ENCODE data around the gene COG7.
A peak's percentile ranks its signal among the peaks of the same experiment; 100 is the strongest.

DNA sequence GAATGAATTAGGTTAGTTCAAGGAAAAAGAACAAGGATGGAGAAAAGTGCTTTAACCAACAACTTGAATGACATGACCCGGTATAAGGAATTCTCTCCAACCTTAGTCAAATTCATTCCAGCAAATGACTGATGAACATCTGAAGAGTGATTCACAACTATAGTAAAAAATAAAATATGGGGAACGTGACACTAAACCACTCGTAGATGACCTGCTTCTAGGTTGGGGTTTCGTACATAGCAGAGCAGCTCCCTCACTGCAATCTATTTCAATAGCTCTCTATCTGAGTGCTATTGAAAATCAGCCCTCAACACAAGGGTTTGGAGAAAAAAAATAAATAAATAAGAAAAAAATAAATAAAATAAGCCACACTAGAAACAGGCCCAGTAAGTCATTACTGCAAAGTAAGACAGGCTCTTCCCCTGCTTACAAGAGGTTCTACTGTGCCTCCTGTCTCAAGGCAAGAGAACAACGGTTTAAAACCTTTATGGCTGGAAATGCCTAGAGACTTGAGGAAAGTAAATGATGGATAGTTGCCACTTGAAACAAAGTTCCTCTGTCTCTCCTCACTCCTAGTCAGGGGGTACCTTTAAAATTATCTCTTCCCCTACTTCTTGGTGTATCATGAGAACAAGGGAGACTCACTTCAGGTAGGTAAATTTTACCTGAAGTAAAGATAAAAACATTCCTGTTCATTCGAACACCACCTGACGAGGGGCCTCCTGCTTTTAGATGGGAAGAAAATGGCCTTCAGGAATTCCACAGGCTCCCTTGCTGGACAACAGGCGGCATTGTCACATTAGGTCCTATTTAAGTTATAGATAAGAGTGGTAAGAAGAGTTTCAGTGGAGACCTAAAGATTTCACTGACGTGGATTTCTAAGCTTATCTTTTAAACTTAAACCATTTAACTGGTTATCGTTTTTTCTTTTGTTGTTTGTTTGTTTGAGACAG lies 20.5 kb downstream of the COG7 start:
- TF ChIP-seq, protein P1, sequence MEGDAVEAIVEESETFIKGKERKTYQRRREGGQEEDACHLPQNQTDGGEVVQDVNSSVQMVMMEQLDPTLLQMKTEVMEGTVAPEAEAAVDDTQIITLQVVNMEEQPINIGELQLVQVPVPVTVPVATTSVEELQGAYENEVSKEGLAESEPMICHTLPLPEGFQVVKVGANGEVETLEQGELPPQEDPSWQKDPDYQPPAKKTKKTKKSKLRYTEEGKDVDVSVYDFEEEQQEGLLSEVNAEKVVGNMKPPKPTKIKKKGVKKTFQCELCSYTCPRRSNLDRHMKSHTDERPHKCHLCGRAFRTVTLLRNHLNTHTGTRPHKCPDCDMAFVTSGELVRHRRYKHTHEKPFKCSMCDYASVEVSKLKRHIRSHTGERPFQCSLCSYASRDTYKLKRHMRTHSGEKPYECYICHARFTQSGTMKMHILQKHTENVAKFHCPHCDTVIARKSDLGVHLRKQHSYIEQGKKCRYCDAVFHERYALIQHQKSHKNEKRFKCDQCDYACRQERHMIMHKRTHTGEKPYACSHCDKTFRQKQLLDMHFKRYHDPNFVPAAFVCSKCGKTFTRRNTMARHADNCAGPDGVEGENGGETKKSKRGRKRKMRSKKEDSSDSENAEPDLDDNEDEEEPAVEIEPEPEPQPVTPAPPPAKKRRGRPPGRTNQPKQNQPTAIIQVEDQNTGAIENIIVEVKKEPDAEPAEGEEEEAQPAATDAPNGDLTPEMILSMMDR (IDR thresholded peaks at IDR 0.05; ENCODE audit: extremely low read depth in 1 of 2, insufficient read depth in 1 of 2, low read depth in 1 of 2, low read length in 2 of 2) = peak in 1 of 2 donors; percentile 12
- TF ChIP-seq POLR2A (IDR thresholded peaks at IDR 0.05; ENCODE audit: low read depth, low read length) (no peak), FOS (IDR thresholded peaks at IDR 0.05; ENCODE audit: borderline replicate concordance, insufficient read depth, low read length) (no peak), EZH2 (IDR thresholded peaks at IDR 0.05; ENCODE audit: borderline replicate concordance, low read depth, low read length, severe bottlenecking) (no peak), POLR2AphosphoS5 (IDR thresholded peaks at IDR 0.05; ENCODE audit: insufficient read depth, low read depth, low read length) (no peak)
